OCI-LY1 (cell line): ENCODE measurements around the gene TMBIM4.

Experiments
- H2AFZ ChIP-seq: fragments of 200-600 bp; sonication (generic), shearing (Covaris generic); 2 replicates; pipeline ENCODE4 v1.6.0; 2014; ENCODE audit warnings: antibody characterized with exemption, mild to moderate bottlenecking, low read length
- H3F3A ChIP-seq: fragments of 200-600 bp; sonication (generic), shearing (Covaris generic); 2 replicates; pipeline ENCODE4 v1.6.0; 2014; ENCODE audit warnings: mild to moderate bottlenecking, antibody characterized with exemption, low read length, moderate library complexity; ENCODE audit not compliant: insufficient read depth
- H3K27ac ChIP-seq: fragments of 200-600 bp; sonication (generic); 2 replicates; pipeline ENCODE4 v1.5.1; 2014; ENCODE audit warnings: low read length, mixed run types, mild to moderate bottlenecking, low read depth; ENCODE audit not compliant: poor library complexity, severe bottlenecking
- H3K27me3 ChIP-seq: fragments of 200-600 bp; sonication (generic); 2 replicates; pipeline ENCODE4 v1.6.0; 2014; ENCODE audit warnings: antibody characterized with exemption, mild to moderate bottlenecking, low read length, moderate library complexity; ENCODE audit not compliant: insufficient read depth
- H3K36me3 ChIP-seq: fragments of 200-600 bp; sonication (generic); 2 replicates; pipeline ENCODE4 v1.6.1; 2014; ENCODE audit warnings: mild to moderate bottlenecking, antibody characterized with exemption, low read length, moderate library complexity, mixed read lengths; ENCODE audit not compliant: insufficient read depth
- H3K4me1 ChIP-seq: fragments of 200-600 bp; sonication (generic); 2 replicates; pipeline ENCODE4 v1.5.1; 2014; ENCODE audit warnings: mild to moderate bottlenecking, low read length, moderate library complexity; ENCODE audit not compliant: insufficient read depth, severe bottlenecking
- H3K4me2 ChIP-seq: fragments of 200-600 bp; sonication (generic), shearing (Covaris generic); 2 replicates; pipeline ENCODE4 v1.6.1; 2014; ENCODE audit warnings: low read length
- H3K4me3 ChIP-seq: fragments of 200-600 bp; sonication (generic); 2 replicates; pipeline ENCODE4 v1.5.1; 2014; ENCODE audit warnings: low read length, low read depth, mild to moderate bottlenecking, mixed read lengths; ENCODE audit not compliant: poor library complexity, severe bottlenecking
- H3K79me2 ChIP-seq: fragments of 200-600 bp; shearing (Covaris generic); 2 replicates; pipeline ENCODE4 v1.6.1; 2016; ENCODE audit warnings: mixed run types, low read length, mixed read lengths; ENCODE audit not compliant: insufficient read depth
- H3K9ac ChIP-seq: fragments of 200-600 bp; sonication (generic), shearing (Covaris generic); 2 replicates; pipeline ENCODE4 v1.6.1; 2014; ENCODE audit warnings: mild to moderate bottlenecking, low read length, mixed read lengths
- H3K9me2 ChIP-seq: fragments of 200-600 bp; sonication (generic), shearing (Covaris generic); 2 replicates; pipeline ENCODE4 v1.6.1; 2014; ENCODE audit warnings: low read depth, mild to moderate bottlenecking, low read length, mixed read lengths
- H3K9me3 ChIP-seq: fragments of 200-600 bp; shearing (Covaris generic); 2 replicates; pipeline ENCODE4 v1.6.1; 2014; ENCODE audit warnings: low read length, mixed read lengths
- H4K20me1 ChIP-seq: fragments of 200-600 bp; sonication (generic), shearing (Covaris generic); 2 replicates; pipeline ENCODE4 v1.6.0; 2016; ENCODE audit warnings: mild to moderate bottlenecking, low read length; ENCODE audit not compliant: insufficient read depth
- EZH2 ChIP-seq: fragments of 200-600 bp; sonication (generic), shearing (Covaris generic); IDR thresholded peaks from 2 replicates; pipeline ENCODE4 v1.8.0; 2017; ENCODE audit warnings: borderline replicate concordance, mixed run types, mild to moderate bottlenecking, antibody characterized with exemption, low read length, moderate library complexity, mixed read lengths
- TF ChIP-seq, protein P1 (sequence below): fragments of 200-600 bp; sonication (generic), shearing (Covaris generic); IDR thresholded peaks from 2 replicates; pipeline ENCODE4 v1.5.1; 2017; ENCODE audit warnings: mild to moderate bottlenecking, antibody characterized with exemption, low read length, moderate library complexity, mixed read lengths

TMBIM4 gene

DNA sequence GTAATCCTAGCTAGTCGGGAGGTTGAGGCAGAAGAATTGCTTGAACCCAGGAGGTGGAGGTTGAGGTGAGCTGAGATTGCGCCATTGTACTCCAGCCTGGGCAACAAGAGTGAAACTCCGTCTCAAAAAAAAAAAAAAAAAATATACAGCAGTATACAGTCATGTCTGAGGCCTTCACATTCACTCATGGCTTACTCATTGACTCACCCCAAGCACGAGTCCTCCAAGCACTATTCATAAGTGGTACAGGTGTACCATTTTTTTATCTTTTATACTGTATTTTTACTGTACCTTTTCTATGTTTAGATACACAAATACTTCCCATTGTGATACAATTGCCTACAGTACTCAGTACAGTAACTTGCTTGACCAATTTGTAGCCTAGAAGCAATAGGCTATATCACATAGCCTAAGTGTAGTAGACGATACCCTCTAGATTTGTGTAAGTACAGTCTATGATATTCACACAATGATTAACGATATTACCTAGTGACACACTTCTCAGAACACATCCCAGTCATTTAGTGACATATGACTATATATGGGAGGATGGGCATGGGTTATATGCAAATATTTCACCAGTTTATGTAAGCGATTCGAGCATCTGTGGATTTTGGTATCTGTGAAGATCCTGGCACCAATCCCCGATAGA lies 51.4 kb downstream of the TMBIM4 start:
- Histone ChIP-seq H3K36me3 (peaks cover 34% of the 10 kb centered on the region), H3K9me3 (no peaks in the 10 kb centered on the region), H3K27ac (no peak overlapping the region), H3K4me2 (no peak overlapping the region), H4K20me1 (0 out of 2 replicates have a peak, but pooled peaks cover 2% of the 10 kb centered on the region), H3K9ac (no peak overlapping the region), H3K79me2 (no peaks in the 10 kb centered on the region), H3K27me3 (no peaks in the 10 kb centered on the region), H3K9me2 (no peaks in the 10 kb centered on the region), H3K4me3 (no peak overlapping the region), H3K4me1 (no peaks in the 10 kb centered on the region), H3F3A (no peaks in the 10 kb centered on the region), H2AFZ (no peak overlapping the region)
- TF ChIP-seq, protein P1, sequence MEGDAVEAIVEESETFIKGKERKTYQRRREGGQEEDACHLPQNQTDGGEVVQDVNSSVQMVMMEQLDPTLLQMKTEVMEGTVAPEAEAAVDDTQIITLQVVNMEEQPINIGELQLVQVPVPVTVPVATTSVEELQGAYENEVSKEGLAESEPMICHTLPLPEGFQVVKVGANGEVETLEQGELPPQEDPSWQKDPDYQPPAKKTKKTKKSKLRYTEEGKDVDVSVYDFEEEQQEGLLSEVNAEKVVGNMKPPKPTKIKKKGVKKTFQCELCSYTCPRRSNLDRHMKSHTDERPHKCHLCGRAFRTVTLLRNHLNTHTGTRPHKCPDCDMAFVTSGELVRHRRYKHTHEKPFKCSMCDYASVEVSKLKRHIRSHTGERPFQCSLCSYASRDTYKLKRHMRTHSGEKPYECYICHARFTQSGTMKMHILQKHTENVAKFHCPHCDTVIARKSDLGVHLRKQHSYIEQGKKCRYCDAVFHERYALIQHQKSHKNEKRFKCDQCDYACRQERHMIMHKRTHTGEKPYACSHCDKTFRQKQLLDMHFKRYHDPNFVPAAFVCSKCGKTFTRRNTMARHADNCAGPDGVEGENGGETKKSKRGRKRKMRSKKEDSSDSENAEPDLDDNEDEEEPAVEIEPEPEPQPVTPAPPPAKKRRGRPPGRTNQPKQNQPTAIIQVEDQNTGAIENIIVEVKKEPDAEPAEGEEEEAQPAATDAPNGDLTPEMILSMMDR, result no peak
- TF ChIP-seq EZH2, result no peak

DNA sequence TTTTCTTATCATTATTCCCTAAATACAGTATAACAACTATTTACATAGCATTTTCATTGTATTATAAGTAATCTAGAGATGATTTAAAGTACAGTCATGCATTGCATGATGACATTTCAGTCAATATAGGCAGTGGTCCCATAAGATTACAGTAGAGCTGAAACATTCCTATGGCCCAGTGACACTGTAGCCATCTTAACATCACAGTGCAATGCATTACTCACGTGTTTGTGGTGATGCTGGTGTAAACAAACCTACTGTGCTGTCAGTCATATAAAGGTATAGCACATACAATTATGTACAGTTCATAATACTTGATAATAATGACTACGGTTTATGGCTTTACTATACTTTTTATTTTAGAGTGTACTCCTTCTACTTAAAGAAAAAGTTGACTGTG lies 52.6 kb downstream of the TMBIM4 start:
- H3K9ac ChIP-seq, result no peak overlapping the region
- H3F3A ChIP-seq, result no peaks in the 10 kb centered on the region
- no peaks in the 10 kb centered on the region for H4K20me1 ChIP-seq
- peaks cover 23% of the 10 kb centered on the region for H3K36me3 ChIP-seq
- no peaks in the 10 kb centered on the region for H3K79me2 ChIP-seq
- no peaks in the 10 kb centered on the region for H3K9me3 ChIP-seq
- H3K27ac ChIP-seq, result no peak overlapping the region
- H3K9me2 ChIP-seq, result no peaks in the 10 kb centered on the region
- no peak overlapping the region for H3K4me3 ChIP-seq
- no peaks in the 10 kb centered on the region for H3K27me3 ChIP-seq
- no peak overlapping the region for H3K4me2 ChIP-seq
- H3K4me1 ChIP-seq, result no peaks in the 10 kb centered on the region
- TF ChIP-seq EZH2, result no peak
- TF ChIP-seq, protein P1, result no peak
- H2AFZ ChIP-seq, result no peak overlapping the region

DNA sequence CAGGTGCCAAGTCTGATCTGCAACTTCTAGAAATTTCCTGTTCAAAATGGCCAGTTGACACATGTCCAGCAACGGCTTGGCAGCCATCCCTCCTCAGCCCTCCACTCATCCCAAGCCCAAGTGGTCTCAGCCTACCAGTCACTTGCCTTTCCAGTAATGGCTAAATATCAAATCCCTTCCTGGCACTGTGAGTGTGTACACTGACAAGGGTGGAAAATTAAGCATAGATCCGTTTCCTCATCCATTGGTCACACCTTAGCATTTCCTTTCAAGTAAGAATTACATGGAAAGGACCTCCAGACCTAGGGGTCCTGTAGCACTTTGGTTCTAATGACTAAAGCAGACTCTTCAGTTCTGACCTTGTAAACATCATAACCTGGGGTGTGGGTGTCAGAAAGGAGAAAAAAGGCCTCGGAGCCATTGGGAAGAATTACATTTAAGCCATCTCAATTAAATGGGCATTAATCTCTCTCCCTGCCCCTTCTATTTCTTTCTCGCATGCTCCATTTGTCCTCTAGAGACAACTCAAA lies 54.7 kb downstream of the TMBIM4 start:
- no peaks in the 10 kb centered on the region for H4K20me1 ChIP-seq
- no peaks in the 10 kb centered on the region for H3K4me1 ChIP-seq
- no peaks in the 10 kb centered on the region for H3F3A ChIP-seq
- H3K9me2 ChIP-seq, result no peaks in the 10 kb centered on the region
- no peaks in the 10 kb centered on the region for H3K9me3 ChIP-seq
- peaks cover 6% of the 10 kb centered on the region; the same call in 1 of the 2 replicates for H3K36me3 ChIP-seq
- H3K27me3 ChIP-seq, result no peaks in the 10 kb centered on the region
- TF ChIP-seq, protein P1, result no peak
- no peak for TF ChIP-seq EZH2
- H3K79me2 ChIP-seq, result no peaks in the 10 kb centered on the region
- no peak overlapping the region for H3K27ac ChIP-seq
- no peak overlapping the region for H2AFZ ChIP-seq
- no peak overlapping the region for H3K4me2 ChIP-seq
- H3K4me3 ChIP-seq, result no peak overlapping the region
- H3K9ac ChIP-seq, result no peak overlapping the region
